ENCODE data around the gene CDS1. TPM values are rescaled to one million over a fixed set of nuclear protein-coding genes. Genes with fewer than 3 reads are reported as not detected.
"Not testable (repeated sequence)": the region's sequence is repeated elsewhere in the genome, so short reads cannot be mapped to it uniquely, and the experiment has no call there.

CDS1 gene
- total RNA-seq, 1 donor from 2014 or later, result 18.8 TPM

DNA sequence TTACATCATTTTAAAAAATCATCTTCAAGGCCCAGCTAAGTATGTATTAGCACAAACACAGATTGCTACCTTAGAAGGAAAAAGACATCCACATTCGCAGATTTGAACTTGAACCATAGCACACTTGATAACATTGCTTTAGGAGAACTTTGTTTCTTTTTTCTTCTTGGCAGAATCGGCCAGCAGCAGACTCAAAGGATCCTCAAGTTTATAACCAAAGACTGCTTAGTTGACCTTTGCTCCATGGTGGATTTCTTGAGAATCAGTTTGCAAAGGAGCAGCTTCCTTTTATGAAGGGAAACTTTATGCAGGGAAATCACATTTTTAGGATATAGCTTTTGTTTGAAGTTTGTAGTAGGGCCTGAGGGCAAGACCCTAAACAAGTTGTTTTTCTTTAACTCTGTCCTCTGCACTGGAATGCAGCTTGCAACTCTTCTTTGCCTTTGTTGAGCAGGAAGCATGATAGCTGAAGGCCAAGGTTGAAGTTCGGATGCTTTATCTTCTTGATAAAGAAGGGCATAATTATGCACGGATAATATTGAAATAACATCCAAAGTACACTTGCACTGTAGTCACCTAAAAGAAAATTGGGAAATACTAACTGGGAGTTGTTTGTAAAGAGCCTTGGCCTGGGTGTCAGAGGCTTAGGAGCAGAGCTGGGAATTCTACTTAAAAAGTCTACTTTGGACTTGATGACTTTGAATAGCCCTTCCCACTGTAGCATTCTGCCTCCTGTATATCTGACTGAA, 78.4 kb downstream of the CDS1 start:
- TF ChIP-seq, protein P1, sequence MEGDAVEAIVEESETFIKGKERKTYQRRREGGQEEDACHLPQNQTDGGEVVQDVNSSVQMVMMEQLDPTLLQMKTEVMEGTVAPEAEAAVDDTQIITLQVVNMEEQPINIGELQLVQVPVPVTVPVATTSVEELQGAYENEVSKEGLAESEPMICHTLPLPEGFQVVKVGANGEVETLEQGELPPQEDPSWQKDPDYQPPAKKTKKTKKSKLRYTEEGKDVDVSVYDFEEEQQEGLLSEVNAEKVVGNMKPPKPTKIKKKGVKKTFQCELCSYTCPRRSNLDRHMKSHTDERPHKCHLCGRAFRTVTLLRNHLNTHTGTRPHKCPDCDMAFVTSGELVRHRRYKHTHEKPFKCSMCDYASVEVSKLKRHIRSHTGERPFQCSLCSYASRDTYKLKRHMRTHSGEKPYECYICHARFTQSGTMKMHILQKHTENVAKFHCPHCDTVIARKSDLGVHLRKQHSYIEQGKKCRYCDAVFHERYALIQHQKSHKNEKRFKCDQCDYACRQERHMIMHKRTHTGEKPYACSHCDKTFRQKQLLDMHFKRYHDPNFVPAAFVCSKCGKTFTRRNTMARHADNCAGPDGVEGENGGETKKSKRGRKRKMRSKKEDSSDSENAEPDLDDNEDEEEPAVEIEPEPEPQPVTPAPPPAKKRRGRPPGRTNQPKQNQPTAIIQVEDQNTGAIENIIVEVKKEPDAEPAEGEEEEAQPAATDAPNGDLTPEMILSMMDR (IDR thresholded peaks at IDR 0.05; ENCODE audit: insufficient read depth, low read length, poor library complexity, severe bottlenecking), result no peak
- Histone ChIP-seq H3K27me3 (ENCODE audit: control insufficient read depth, insufficient read depth, low read length) (no peaks in the 10 kb centered on the region), H3K4me3 (ENCODE audit: low read depth, low read length) (no peak overlapping the region), H3K36me3 (ENCODE audit: control insufficient read depth, insufficient read depth, low read length) (no peaks in the 10 kb centered on the region)
- DNase-seq (ENCODE audit: low read depth), result no peak

DNA sequence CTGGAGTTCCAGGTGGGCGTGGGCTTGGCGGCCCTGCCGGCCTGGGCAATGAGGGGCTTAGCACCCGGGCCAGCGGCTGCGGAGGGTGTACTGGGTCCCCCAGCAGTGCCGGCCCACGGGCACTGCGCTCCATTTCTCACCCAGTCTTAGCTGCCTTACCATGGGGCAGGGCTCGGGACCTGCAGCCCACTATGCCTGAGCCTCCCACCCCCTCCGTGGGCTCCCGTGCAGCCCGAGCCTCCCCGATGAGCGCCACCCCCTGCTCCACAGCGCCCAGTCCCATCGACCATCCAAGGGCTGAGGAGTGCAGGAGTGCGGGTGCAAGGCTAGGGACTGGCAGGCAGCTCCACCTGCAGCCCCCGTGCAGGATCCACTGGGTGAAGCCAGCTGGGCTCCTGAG, 81.8 kb downstream of the CDS1 start:
- not testable (repeated sequence) for H3K4me3 ChIP-seq (ENCODE audit: low read depth, low read length); DNase-seq (ENCODE audit: low read depth); H3K36me3 ChIP-seq (ENCODE audit: control insufficient read depth, insufficient read depth, low read length); H3K27me3 ChIP-seq (ENCODE audit: control insufficient read depth, insufficient read depth, low read length)

GRCh38 chr4:84666439-84666838, 83.5 kb downstream of the CDS1 start:
- TF ChIP-seq, protein P1 (IDR thresholded peaks at IDR 0.05; ENCODE audit: insufficient read depth, low read length, poor library complexity, severe bottlenecking), result no peak
- no peak for DNase-seq (ENCODE audit: low read depth)
- Histone ChIP-seq H3K36me3 (ENCODE audit: control insufficient read depth, insufficient read depth, low read length) (no peaks in the 10 kb centered on the region), H3K4me3 (ENCODE audit: low read depth, low read length) (no peak overlapping the region), H3K27me3 (ENCODE audit: control insufficient read depth, insufficient read depth, low read length) (no peaks in the 10 kb centered on the region)

- no peak for DNase-seq (ENCODE audit: low read depth)
- Histone ChIP-seq H3K27me3 (ENCODE audit: control insufficient read depth, insufficient read depth, low read length) (no peaks in the 10 kb centered on the region), H3K36me3 (ENCODE audit: control insufficient read depth, insufficient read depth, low read length) (no peaks in the 10 kb centered on the region), H3K4me3 (ENCODE audit: low read depth, low read length) (no peak overlapping the region)
- TF ChIP-seq, protein P1 (IDR thresholded peaks at IDR 0.05; ENCODE audit: insufficient read depth, low read length, poor library complexity, severe bottlenecking), result no peak
These were observed 86.3 kb downstream of the CDS1 start for GRCh38 chr4:84669201-84669600.

GRCh38 chr4:84672177-84672576, 89.2 kb downstream of the CDS1 start:
- TF ChIP-seq, protein P1 (IDR thresholded peaks at IDR 0.05; ENCODE audit: insufficient read depth, low read length, poor library complexity, severe bottlenecking), result no peak
- H3K27me3 ChIP-seq (ENCODE audit: control insufficient read depth, insufficient read depth, low read length), result no peaks in the 10 kb centered on the region
- no peak overlapping the region for H3K4me3 ChIP-seq (ENCODE audit: low read depth, low read length)
- peaks cover 3% of the 10 kb centered on the region for H3K36me3 ChIP-seq (ENCODE audit: control insufficient read depth, insufficient read depth, low read length)
- DNase-seq (ENCODE audit: low read depth), result no peak

DNA sequence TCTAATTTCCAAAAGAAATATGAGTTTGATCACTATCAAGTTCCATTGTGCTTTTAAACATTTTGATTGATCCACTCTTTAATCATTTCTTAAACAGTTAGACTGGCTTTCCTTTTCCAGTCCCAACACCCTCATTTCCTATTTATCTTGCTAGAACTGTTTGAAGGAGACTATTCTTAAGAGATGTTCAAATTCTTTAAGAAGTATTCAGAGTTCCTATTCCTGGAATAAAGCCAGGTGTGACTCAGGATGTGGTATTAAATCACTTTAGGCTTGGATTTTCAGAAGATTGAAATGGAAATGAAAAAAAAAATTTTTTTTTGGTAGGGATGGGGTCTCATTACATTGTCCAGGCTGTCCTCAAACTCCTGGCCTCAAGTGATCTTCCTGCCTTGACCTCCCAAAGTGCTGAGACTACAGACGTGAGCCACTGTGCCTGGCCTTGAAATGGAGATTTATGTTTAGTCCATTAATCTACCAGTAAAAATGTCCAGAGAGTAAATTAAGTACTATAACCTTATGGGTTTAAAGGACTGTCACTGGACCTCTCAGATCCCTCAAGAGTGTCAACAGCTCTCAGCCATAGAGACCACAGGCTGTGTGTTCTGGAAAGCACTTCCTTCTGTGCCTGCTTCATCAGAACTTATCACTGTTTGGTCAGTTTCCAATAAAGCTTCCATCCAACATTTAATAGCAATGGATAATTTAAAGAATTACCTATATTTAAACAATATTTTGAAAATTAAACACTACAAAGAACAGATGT, 90.7 kb downstream of the CDS1 start:
- Histone ChIP-seq H3K36me3 (ENCODE audit: control insufficient read depth, insufficient read depth, low read length) (peaks cover 5% of the 10 kb centered on the region), H3K27me3 (ENCODE audit: control insufficient read depth, insufficient read depth, low read length) (no peaks in the 10 kb centered on the region), H3K4me3 (ENCODE audit: low read depth, low read length) (no peak overlapping the region)
- TF ChIP-seq, protein P1 (IDR thresholded peaks at IDR 0.05; ENCODE audit: insufficient read depth, low read length, poor library complexity, severe bottlenecking), result no peak
- peak; percentile 64 for DNase-seq (ENCODE audit: low read depth)
